K562 (cell line): ENCODE results near the gene CCL27. TPM values are rescaled to one million over a fixed set of nuclear protein-coding genes. Genes with fewer than 3 reads are reported as not detected.

Experiments
- ATAC-seq: fragments of 200-7000 bp; cut with Tn5 transposase; 3 replicates; pipeline ENCODE4 v1.9.1; 2020; ENCODE audit warnings: moderate library complexity
- BruUV-seq: library from RNA; stranded (reverse); fragments of 400-500 nt; replicated peaks from 2 replicates; lab custom pipeline; 2021; lab: Mats Ljungman, UMichigan
- CTCF ChIA-PET: fragments of 300-600 bp; formaldehyde crosslinking; extraction: SDS; loops from one replicate; lab custom pipeline; 2021; ENCODE audit warnings: low intra/inter-chr PET ratio; lab: Yijun Ruan, JAX
- POLR2A ChIA-PET: fragments of 300-600, 350-650 bp; sonication (Branson Sonifier 250); formaldehyde crosslinking; extraction: SDS; loops from one replicate; lab custom pipeline; 2021; ENCODE audit warnings: antibody characterized with exemption, inconsistent platforms; lab: Yijun Ruan, JAX
- DNase-seq, 4 experiments: peaks; one replicate each; pipeline versions ENCODE4 v3.0.0 to v3.0.0-alpha.2; 2011 to 2018; ENCODE audit warnings: low spot score in 3 of 4, mixed read lengths in 3 of 4; ENCODE audit errors: extremely low read depth in 1 of 4
- FAIRE-seq: peaks from 2 replicates; lab custom pipeline; 2011; peaks lifted over from hg19 to GRCh38; lab: Jason Lieb, UNC
- H2AFZ ChIP-seq: 2 replicates; pipeline ENCODE4 v1.6.0; 2011; ENCODE audit warnings: low read depth, low read length, control low read depth, inconsistent platforms
- H3K27ac ChIP-seq: fragments of 200-600 bp; 3 replicates; pipeline ENCODE4 v1.8.0; 2011; ENCODE audit warnings: low read depth, mild to moderate bottlenecking, control low read depth, inconsistent platforms, low read length, moderate library complexity, mixed read lengths; ENCODE audit errors: extremely low read depth
- H3K27me3 ChIP-seq, 2 experiments: fragments of 300-600 bp in 1 of 2; 2 replicates in 1 of 2; 3 replicates in 1 of 2; pipeline versions ENCODE4 v1.6.0 to v1.8.0; 2011; ENCODE audit warnings: inconsistent platforms in 2 of 2, low read length in 2 of 2, mild to moderate bottlenecking in 1 of 2, mixed read lengths in 1 of 2, moderate library complexity in 1 of 2; ENCODE audit not compliant: control insufficient read depth in 2 of 2, insufficient read depth in 2 of 2
- H3K36me3 ChIP-seq: fragments of 300-600 bp; 3 replicates; pipeline ENCODE4 v1.8.0; 2011; ENCODE audit warnings: mild to moderate bottlenecking, low read length, inconsistent platforms; ENCODE audit not compliant: control insufficient read depth, insufficient read depth
- H3K4me1 ChIP-seq, 2 experiments: fragments of 200-600 bp in 1 of 2; replicated peaks in 1 of 2; 2 replicates in 1 of 2; 3 replicates in 1 of 2; pipeline versions ENCODE4 v1.5.1 to v1.8.0; 2011; ENCODE audit warnings: inconsistent platforms in 2 of 2, low read length in 2 of 2, mild to moderate bottlenecking in 1 of 2, mixed read lengths in 1 of 2, moderate library complexity in 1 of 2; ENCODE audit not compliant: control insufficient read depth in 2 of 2, insufficient read depth in 2 of 2
- H3K4me2 ChIP-seq: 2 replicates; pipeline ENCODE4 v1.6.1; 2011; ENCODE audit warnings: low read length, control low read depth, inconsistent platforms, mixed read lengths; ENCODE audit not compliant: insufficient read depth
- H3K4me3 ChIP-seq: fragments of 200-600 bp; sonication (generic), shearing (Covaris generic); 2 replicates; pipeline ENCODE4 v1.5.1; 2016; ENCODE audit warnings: control low read depth, inconsistent platforms
- H3K79me2 ChIP-seq: fragments of 200-600 bp; 3 replicates; pipeline ENCODE4 v1.8.0; 2011; ENCODE audit warnings: low read length, inconsistent platforms; ENCODE audit not compliant: control insufficient read depth, insufficient read depth
- H3K9ac ChIP-seq, 2 experiments: 2 replicates each; pipeline versions ENCODE4 v1.6.0 to v1.6.1; 2011; ENCODE audit warnings: low read depth in 2 of 2, low read length in 2 of 2, control low read depth in 1 of 2, inconsistent platforms in 1 of 2, mild to moderate bottlenecking in 1 of 2, mixed read lengths in 1 of 2; ENCODE audit not compliant: insufficient read depth in 1 of 2
- H3K9me1 ChIP-seq: one replicate; pipeline ENCODE4 v1.6.0; 2011; ENCODE audit warnings: inconsistent platforms, mild to moderate bottlenecking, low read length, moderate library complexity; ENCODE audit not compliant: control insufficient read depth, insufficient read depth
- H3K9me3 ChIP-seq: replicated peaks from 2 replicates; pipeline ENCODE4 v1.5.1; 2011; ENCODE audit warnings: low read depth, low read length, inconsistent platforms; ENCODE audit not compliant: control insufficient read depth, insufficient read depth
- H4K20me1 ChIP-seq: replicated peaks from 2 replicates; pipeline ENCODE4 v1.6.1; 2011; ENCODE audit warnings: low read length, inconsistent platforms, mixed read lengths; ENCODE audit not compliant: control insufficient read depth, insufficient read depth
- CEBPB ChIP-seq: fragments of 450-650 bp; IDR thresholded peaks from 2 replicates; pipeline ENCODE4 v1.6.1; 2016; ENCODE audit warnings: missing genetic modification characterization, missing compliant biosample characterization
- CEBPG ChIP-seq, 3 experiments: fragments of 200-800 bp in 1 of 3; sonication (Bioruptor generic) in 1 of 3; sonication (generic) in 1 of 3; formaldehyde crosslinking in 1 of 3; IDR thresholded peaks in 2 of 3; conservative IDR thresholded peaks in 1 of 3; 2 replicates each; pipeline versions ENCODE4 v1.6.1 to v1.8.0; 2016 to 2022; ENCODE audit warnings: missing compliant biosample characterization in 2 of 3, missing genetic modification characterization in 2 of 3, mild to moderate bottlenecking in 1 of 3, missing genetic modification reagents in 1 of 3
- THRA ChIP-seq: fragments of 450-650 bp; IDR thresholded peaks from 2 replicates; pipeline ENCODE4 v1.6.1; 2017; ENCODE audit warnings: mild to moderate bottlenecking, moderate library complexity
- in situ Hi-C: fragments of 300-500 bp; cut with MboI; formaldehyde crosslinking; loops from 4 replicates; pipeline ENCODE4 v1.15.0; 2018; ENCODE audit warnings: inconsistent platforms, mixed read lengths
- intact Hi-C: fragments of 100-400 bp; cut with micrococcal nuclease; formaldehyde crosslinking; loops from 2 replicates; pipeline ENCODE4 v1.14.2; 2022
- polyA plus RNA-seq, 8 experiments: library from polyadenylated mRNA; depleted of rRNA in 4 of 8; stranded (reverse) in 5 of 8; unstranded in 3 of 8; fragments of >200 nt; fragmentation: Nextera tagmentation in 2 of 8; fragmentation: Illumina TruSeq in 1 of 8; extraction: Ambion mirVana in 2 of 8; extraction: Trizol in 1 of 8; gene quantifications; 2 replicates each; pipeline versions ENCODE4 v1.2.1 to v1.2.3, GENCODE V29; 2011 to 2014; ENCODE audit warnings: inconsistent platforms in 1 of 8, missing spikeins in 1 of 8
- total RNA-seq, 7 experiments: library from RNA; depleted of rRNA in 6 of 7; stranded (reverse); fragments of >200 nt in 6 of 7; fragmentation: Illumina TruSeq in 2 of 7; extraction: Trizol in 2 of 7; gene quantifications; 2 replicates each; pipeline versions ENCODE4 v1.2.1 to v1.2.3, GENCODE V29; 2011 to 2021; ENCODE audit warnings: low replicate concordance in 1 of 7
- TF ChIP-seq, protein P1 (sequence below): fragments of 450-650 bp; formaldehyde crosslinking; IDR thresholded peaks from 2 replicates; pipeline ENCODE4 v1.4.0; 2022; ENCODE audit warnings: mild to moderate bottlenecking, moderate library complexity
- TF ChIP-seq, protein P2 (sequence below): fragments of 450-650 bp; formaldehyde crosslinking; IDR thresholded peaks from 2 replicates; pipeline ENCODE4 v1.4.0; 2020; ENCODE audit warnings: mild to moderate bottlenecking, moderate library complexity

The CCL27 gene
- total and polyA plus RNA-seq, 9 of the 15 experiments (the other 6 are each of a cell fraction or from before 2014, with no cell fraction given): 0.10 to 0.53 (median 0.27) TPM; not detected in 5

DNA sequence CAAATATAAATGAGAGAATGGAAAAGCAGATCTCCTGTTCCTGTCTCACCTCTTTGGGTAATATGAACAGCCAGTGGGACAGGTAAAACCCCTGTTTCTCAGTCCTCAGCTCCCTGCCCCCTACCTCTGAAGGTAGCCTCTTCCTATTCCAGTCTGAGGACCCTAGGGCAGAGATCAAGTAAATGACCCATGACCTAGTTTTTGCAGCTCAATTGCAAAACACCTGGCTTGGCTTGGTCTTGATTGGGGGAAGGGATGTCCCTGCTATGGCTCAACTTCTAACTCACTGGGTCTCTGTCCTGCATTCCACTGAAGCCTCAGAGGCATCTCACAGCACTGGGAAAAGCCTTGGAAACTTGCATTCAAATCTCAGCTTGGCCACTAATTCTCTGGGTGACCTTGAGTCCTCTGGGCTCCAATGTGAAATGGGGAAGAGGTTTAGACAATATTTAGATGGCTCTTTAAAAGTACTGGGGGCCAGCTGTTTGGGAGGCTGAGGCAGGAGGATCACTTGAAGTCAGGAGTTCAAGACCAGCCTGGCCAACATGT, 17.6 kb downstream of the CCL27 start:
- CTCF ChIA-PET: no interaction called here
- Histone ChIP-seq H3K27me3 (no peaks in the 10 kb centered on the region), H4K20me1 (no peaks in the 10 kb centered on the region), H3K9me1 (peaks cover 7% of the 10 kb centered on the region), H3K36me3 (peaks cover 19% of the 10 kb centered on the region; the same call in 2 of the 3 replicates), H3K27ac (no peak overlapping the region), H3K79me2 (peaks cover 21% of the 10 kb centered on the region), H3K9me3 (no peaks in the 10 kb centered on the region), H3K4me2 (no peak overlapping the region), H3K4me1 (peaks cover 16 to 21% of the 10 kb centered on the region in 2 experiments; a peak in 4 of 5 replicates), H2AFZ (no peak overlapping the region), H3K4me3 (no peak overlapping the region), H3K9ac (no peak overlapping the region; a peak in 1 of 4 replicates)
- no TSS peak for BruUV-seq
- in situ Hi-C loops (no loop called here), intact Hi-C loops (no loop called here)
- TF ChIP-seq CEBPB (tag) (peak; percentile 33; the same call in 1 of the 2 replicates), THRA (no peak), CEBPG (CRISPR knock-in tag; IDR thresholded peaks at IDR 0.05) (no peak), CEBPG (tag; conservative IDR thresholded peaks at IDR 0.05 in 1 of 2, IDR thresholded peaks at IDR 0.05 in 1 of 2) (no peak)
- TF ChIP-seq, protein P1, sequence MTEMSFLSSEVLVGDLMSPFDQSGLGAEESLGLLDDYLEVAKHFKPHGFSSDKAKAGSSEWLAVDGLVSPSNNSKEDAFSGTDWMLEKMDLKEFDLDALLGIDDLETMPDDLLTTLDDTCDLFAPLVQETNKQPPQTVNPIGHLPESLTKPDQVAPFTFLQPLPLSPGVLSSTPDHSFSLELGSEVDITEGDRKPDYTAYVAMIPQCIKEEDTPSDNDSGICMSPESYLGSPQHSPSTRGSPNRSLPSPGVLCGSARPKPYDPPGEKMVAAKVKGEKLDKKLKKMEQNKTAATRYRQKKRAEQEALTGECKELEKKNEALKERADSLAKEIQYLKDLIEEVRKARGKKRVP: no peak
- TF ChIP-seq, protein P2, sequence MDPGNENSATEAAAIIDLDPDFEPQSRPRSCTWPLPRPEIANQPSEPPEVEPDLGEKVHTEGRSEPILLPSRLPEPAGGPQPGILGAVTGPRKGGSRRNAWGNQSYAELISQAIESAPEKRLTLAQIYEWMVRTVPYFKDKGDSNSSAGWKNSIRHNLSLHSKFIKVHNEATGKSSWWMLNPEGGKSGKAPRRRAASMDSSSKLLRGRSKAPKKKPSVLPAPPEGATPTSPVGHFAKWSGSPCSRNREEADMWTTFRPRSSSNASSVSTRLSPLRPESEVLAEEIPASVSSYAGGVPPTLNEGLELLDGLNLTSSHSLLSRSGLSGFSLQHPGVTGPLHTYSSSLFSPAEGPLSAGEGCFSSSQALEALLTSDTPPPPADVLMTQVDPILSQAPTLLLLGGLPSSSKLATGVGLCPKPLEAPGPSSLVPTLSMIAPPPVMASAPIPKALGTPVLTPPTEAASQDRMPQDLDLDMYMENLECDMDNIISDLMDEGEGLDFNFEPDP (CRISPR knock-in tag): no peak
- ATAC-seq (no peak), FAIRE-seq (no peak), DNase-seq (no peak)
- POLR2A ChIA-PET: interaction anchor here (1.6 kb wide), 1 partner anchor 9 kb away, joined by 3 read pairs; no protein-coding TSS in a partner anchor
